Upper lobe of left lung (tissue), 6 donors: ENCODE results near the gene GARIN6. TPM values are rescaled to one million over a fixed set of nuclear protein-coding genes. Genes with fewer than 3 reads are reported as not detected.
A peak's percentile ranks its signal among the peaks of the same experiment; 100 is the strongest.
"Not testable (repeated sequence)": the region's sequence is repeated elsewhere in the genome, so short reads cannot be mapped to it uniquely, and the experiment has no call there.

ENCODE experiments used
- ATAC-seq, 2 donors: fragments of 200-7000 bp; cut with Tn5 transposase; one replicate each; pipeline ENCODE4 v1.9.1; 2022; ENCODE audit warnings: mild to moderate bottlenecking in 2 of 2, moderate library complexity in 2 of 2; ENCODE audit not compliant: low FRiP score in 2 of 2
- DNase-seq, 2 donors: peaks; one replicate each; pipeline ENCODE4 v3.0.0-alpha.2; 2019 to 2020
- H3K27ac ChIP-seq, 4 donors: fragments of 200-600 bp; sonication (generic); one replicate each; pipeline ENCODE4 v1.5.1; 2016 to 2019
- H3K27me3 ChIP-seq, 4 donors: fragments of 200-600 bp; sonication (generic); one replicate each; pipeline ENCODE4 v1.5.1; 2017 to 2019
- H3K36me3 ChIP-seq, 4 donors: fragments of 200-600 bp; sonication (generic); one replicate each; pipeline ENCODE4 v1.5.1; 2016 to 2019
- H3K4me1 ChIP-seq, 4 donors: fragments of 200-600 bp; sonication (generic); one replicate each; pipeline ENCODE4 v1.5.1; 2018 to 2019
- H3K4me3 ChIP-seq, 4 donors: fragments of 200-600 bp; sonication (generic); one replicate each; pipeline ENCODE4 v1.5.1; 2017 to 2019; ENCODE audit warnings: mild to moderate bottlenecking in 2 of 4, moderate library complexity in 1 of 4
- H3K9me3 ChIP-seq, 4 donors: fragments of 200-600 bp; sonication (generic); one replicate each; pipeline ENCODE4 v1.5.1; 2018 to 2019
- CTCF ChIP-seq, 6 experiments: fragments of 450-650 bp in 4 of 6; fragments of 200-600 bp in 2 of 6; sonication (generic) in 2 of 6; IDR thresholded peaks; one replicate each; pipeline ENCODE4 v1.5.1; 2016 to 2019; ENCODE audit warnings: antibody characterized with exemption in 6 of 6
- EP300 ChIP-seq, 4 donors: sonication (generic); formaldehyde crosslinking; IDR thresholded peaks; one replicate each; pipeline ENCODE4 v1.5.1; 2017; ENCODE audit warnings: antibody characterized with exemption in 4 of 4, control low read depth in 2 of 4
- POLR2A ChIP-seq, 4 donors: fragments of 450-650 bp; IDR thresholded peaks; one replicate each; pipeline ENCODE4 v1.5.1; 2016 to 2017; ENCODE audit warnings: antibody characterized with exemption in 4 of 4, mild to moderate bottlenecking in 2 of 4
- POLR2AphosphoS5 ChIP-seq, 2 donors: sonication (generic); formaldehyde crosslinking; IDR thresholded peaks; one replicate each; pipeline ENCODE4 v1.5.1; 2017; ENCODE audit warnings: antibody characterized with exemption in 2 of 2
- WGBS, 2 donors: methylation state at CpG; one replicate each; pipeline ENCODE4 v1.1.5; 2017 to 2018; 5-methylcytosine and 5-hydroxymethylcytosine counted together
- total RNA-seq, 6 donors: library from RNA; depleted of rRNA in 4 of 6; stranded (reverse); fragments of >200 nt in 4 of 6; gene quantifications; one replicate each; pipeline versions ENCODE4 v1.1.0 to v1.2.1, GENCODE V29; 2016 to 2021
- donor health status: DM: no; HTN: no; CAD: no; lungs with moderate emphysema.
- donor health status: DM: no; HTN: yes; CAD: no; lungs with severe emphysema.

Gene GARIN6
- total RNA-seq, 6 donors from 2014 or later, result not detected

GRCh38 chr12:99611599-99611998 lies 36.0 kb upstream of the GARIN6 start:
- Histone ChIP-seq H3K4me3 (no peak overlapping the region), H3K27me3 (no peaks in the 10 kb centered on the region), H3K36me3 (no peaks in the 10 kb centered on the region), H3K4me1 (no peaks in the 10 kb centered on the region), H3K27ac (no peak overlapping the region), H3K9me3 (no peaks in the 10 kb centered on the region)
- DNase-seq (no peak), ATAC-seq (no peak)
- TF ChIP-seq POLR2AphosphoS5 (IDR thresholded peaks at IDR 0.05) (no peak), POLR2A (IDR thresholded peaks at IDR 0.05) (no peak), EP300 (IDR thresholded peaks at IDR 0.05) (no peak), CTCF (IDR thresholded peaks at IDR 0.05) (no peak)
- 84 to 90% methylated on average over 3 of the region's 3 CpGs for WGBS, 2 donors

- Histone ChIP-seq H3K27ac (no peak overlapping the region), H3K4me1 (no peaks in the 10 kb centered on the region), H3K27me3 (no peaks in the 10 kb centered on the region), H3K36me3 (no peaks in the 10 kb centered on the region), H3K9me3 (peaks cover 0 to 11% (median 6%) of the 10 kb centered on the region in 4 donors), H3K4me3 (no peak overlapping the region)
- WGBS, 2 donors, result 79 to 89% methylated on average over 4 of the region's 4 CpGs
- ATAC-seq (peak in 1 of 2 donors; percentile 19), DNase-seq (no peak)
- TF ChIP-seq CTCF (IDR thresholded peaks at IDR 0.05) (no peak), POLR2AphosphoS5 (IDR thresholded peaks at IDR 0.05) (no peak), EP300 (IDR thresholded peaks at IDR 0.05) (no peak), POLR2A (IDR thresholded peaks at IDR 0.05) (no peak)
Observed at GRCh38 chr12:99618657-99619056, 28.9 kb upstream of the GARIN6 start.

GRCh38 chr12:99619389-99620158 lies 28.0 kb upstream of the GARIN6 start:
- H3K4me3 ChIP-seq, result no peak overlapping the region
- 27 to 71% methylated on average over 3 to 7 of the region's 7 CpGs for WGBS, 2 donors
- DNase-seq, result no peak
- no peak overlapping the region for H3K27ac ChIP-seq
- TF ChIP-seq EP300 (IDR thresholded peaks at IDR 0.05) (no peak), POLR2AphosphoS5 (IDR thresholded peaks at IDR 0.05) (no peak), POLR2A (IDR thresholded peaks at IDR 0.05) (no peak), CTCF (IDR thresholded peaks at IDR 0.05) (peak in 3 of 6 experiments; percentile 14 to 23 (median 22))
- H3K9me3 ChIP-seq, result peaks cover 0 to 11% (median 6%) of the 10 kb centered on the region in 4 donors
- no peaks in the 10 kb centered on the region for H3K36me3 ChIP-seq
- H3K4me1 ChIP-seq, result no peaks in the 10 kb centered on the region
- no peaks in the 10 kb centered on the region for H3K27me3 ChIP-seq
- ATAC-seq, result peak; percentile 34 to 38

GRCh38 chr12:99620159-99620479 lies 27.4 kb upstream of the GARIN6 start:
- Histone ChIP-seq H3K4me1 (no peaks in the 10 kb centered on the region), H3K27ac (no peak overlapping the region), H3K4me3 (no peak overlapping the region), H3K27me3 (no peaks in the 10 kb centered on the region), H3K9me3 (peaks cover 0 to 11% (median 6%) of the 10 kb centered on the region in 4 donors), H3K36me3 (no peaks in the 10 kb centered on the region)
- no peak for TF ChIP-seq EP300 (IDR thresholded peaks at IDR 0.05)
- no peak for TF ChIP-seq CTCF (IDR thresholded peaks at IDR 0.05)
- no peak for TF ChIP-seq POLR2AphosphoS5 (IDR thresholded peaks at IDR 0.05)
- TF ChIP-seq POLR2A (IDR thresholded peaks at IDR 0.05), result no peak
- ATAC-seq (no peak), DNase-seq (no peak)

GRCh38 chr12:99624591-99624990 lies 23.0 kb upstream of the GARIN6 start:
- not testable (repeated sequence) for H3K4me3 ChIP-seq, H3K9me3 ChIP-seq, DNase-seq, ATAC-seq, H3K36me3 ChIP-seq, H3K27me3 ChIP-seq, H3K4me1 ChIP-seq, H3K27ac ChIP-seq
- 90 to 94% methylated on average over 2 of the region's 2 CpGs for WGBS, 2 donors
